ENCODE results near the gene AFMID.
"Not testable (repeated sequence)": the region's sequence is repeated elsewhere in the genome, so short reads cannot be mapped to it uniquely, and the experiment has no call there.

- not testable (repeated sequence) for TF ChIP-seq CTCF, POLR2A (IDR thresholded peaks at IDR 0.05)
Measured at GRCh38 chr17:78171591-78172248, 15.4 kb upstream of the AFMID start.

Measured in body of pancreas (tissue), 4 donors.